PC-3 (cell line): ENCODE results near the gene KIF2B. TPM values are rescaled to one million over a fixed set of nuclear protein-coding genes. Genes with fewer than 3 reads are reported as not detected.

ENCODE experiments used
- ATAC-seq: fragments of 200-7000 bp; cut with Tn5 transposase; 2 replicates; pipeline ENCODE4 v1.9.1; 2020; ENCODE audit warnings: mild to moderate bottlenecking, moderate library complexity
- BruUV-seq: library from RNA; stranded (reverse); fragments of 400-500 nt; replicated peaks from 2 replicates; lab custom pipeline; 2021; lab: Mats Ljungman, UMichigan
- CTCF ChIA-PET: fragments of 300-600 bp; sonication (Branson Sonifier 250); formaldehyde crosslinking; loops from one replicate; lab custom pipeline; 2022; ENCODE audit warnings: antibody characterized with exemption; lab: Charles Lee
- POLR2A ChIA-PET: fragments of 300-600 bp; sonication (Branson Sonifier 250); formaldehyde crosslinking; loops from one replicate; lab custom pipeline; 2022; ENCODE audit warnings: antibody characterized with exemption; ENCODE audit not compliant: unreplicated experiment; lab: Charles Lee
- DNase-seq: peaks from one replicate; pipeline ENCODE4 v3.0.0-alpha.2; 2015
- H2AFZ ChIP-seq: fragments of 300-600 bp; sonication (generic); 2 replicates; pipeline ENCODE4 v1.6.0; 2016; ENCODE audit warnings: antibody characterized with exemption, low read length
- H3F3A ChIP-seq: fragments of 300-600 bp; sonication (generic); one replicate; pipeline ENCODE4 v1.6.0; 2017; ENCODE audit warnings: antibody characterized with exemption, low read length, control low read depth, mild to moderate bottlenecking; ENCODE audit not compliant: unreplicated experiment
- H3K27ac ChIP-seq: fragments of 300-600 bp; sonication (generic); 2 replicates; pipeline ENCODE4 v1.5.1; 2016; ENCODE audit warnings: mild to moderate bottlenecking, low read length
- H3K27me3 ChIP-seq: fragments of 300-600 bp; sonication (generic); 2 replicates; pipeline ENCODE4 v1.6.1; 2016; ENCODE audit warnings: low read length, mixed read lengths
- H3K36me3 ChIP-seq: fragments of 300-600 bp; sonication (generic); 2 replicates; pipeline ENCODE4 v1.6.1; 2016; ENCODE audit warnings: low read depth, mixed run types, low read length, mixed read lengths
- H3K4me1 ChIP-seq: fragments of 300-600 bp; sonication (generic); 2 replicates; pipeline ENCODE4 v1.5.1; 2016; ENCODE audit warnings: low read length; ENCODE audit not compliant: insufficient read depth
- H3K4me2 ChIP-seq: fragments of 300-600 bp; sonication (generic); 2 replicates; pipeline ENCODE4 v1.6.0; 2016; ENCODE audit warnings: low read length
- H3K4me3 ChIP-seq: fragments of 300-600 bp; sonication (generic); 2 replicates; pipeline ENCODE4 v1.5.1; 2016; ENCODE audit warnings: mild to moderate bottlenecking, low read length, mixed read lengths
- H3K79me2 ChIP-seq: fragments of 300-600 bp; sonication (generic); 2 replicates; pipeline ENCODE4 v1.6.1; 2017; ENCODE audit warnings: low read length, mixed read lengths
- H3K9ac ChIP-seq: fragments of 300-600 bp; sonication (generic); 2 replicates; pipeline ENCODE4 v1.6.0; 2016; ENCODE audit warnings: mild to moderate bottlenecking, low read length
- H3K9me2 ChIP-seq: fragments of 300-600 bp; sonication (generic); replicated peaks from 2 replicates; pipeline ENCODE4 v1.6.1; 2016; ENCODE audit warnings: mixed run types, low read length, mixed read lengths
- H3K9me3 ChIP-seq: fragments of 300-600 bp; sonication (generic); 2 replicates; pipeline ENCODE4 v1.6.1; 2016; ENCODE audit warnings: low read length, mixed read lengths
- H4K20me1 ChIP-seq: fragments of 300-600 bp; sonication (generic); 2 replicates; pipeline ENCODE4 v1.6.1; 2016; ENCODE audit warnings: low read length, mixed read lengths
- EZH2 ChIP-seq: fragments of 300-600 bp; sonication (generic); IDR thresholded peaks from one replicate; pipeline ENCODE4 v1.6.1; 2017; ENCODE audit warnings: antibody characterized with exemption, mild to moderate bottlenecking, low read length; ENCODE audit not compliant: unreplicated experiment
- EZH2phosphoT487 ChIP-seq: fragments of 300-600 bp; sonication (generic); IDR thresholded peaks from 2 replicates; pipeline ENCODE4 v1.6.1; 2018; ENCODE audit warnings: mild to moderate bottlenecking, antibody characterized with exemption, low read length, borderline replicate concordance
- intact Hi-C: fragments of 100-400 bp; cut with micrococcal nuclease; formaldehyde crosslinking; loops from 2 replicates; pipeline ENCODE4 v1.9.0; 2023
- total RNA-seq: library from RNA; depleted of rRNA; stranded (reverse); fragments of >200 nt; gene quantifications from 2 replicates; pipeline ENCODE4 v1.2.3, GENCODE V29; 2014
- TF ChIP-seq, protein P1 (sequence below): fragments of 300-600 bp; sonication (generic); conservative IDR thresholded peaks from 2 replicates; pipeline ENCODE4 v1.5.1; 2017; ENCODE audit warnings: antibody characterized with exemption, low read depth, mild to moderate bottlenecking, low read length

KIF2B gene
- total RNA-seq, 1 experiment from 2014 or later, result not detected

DNA sequence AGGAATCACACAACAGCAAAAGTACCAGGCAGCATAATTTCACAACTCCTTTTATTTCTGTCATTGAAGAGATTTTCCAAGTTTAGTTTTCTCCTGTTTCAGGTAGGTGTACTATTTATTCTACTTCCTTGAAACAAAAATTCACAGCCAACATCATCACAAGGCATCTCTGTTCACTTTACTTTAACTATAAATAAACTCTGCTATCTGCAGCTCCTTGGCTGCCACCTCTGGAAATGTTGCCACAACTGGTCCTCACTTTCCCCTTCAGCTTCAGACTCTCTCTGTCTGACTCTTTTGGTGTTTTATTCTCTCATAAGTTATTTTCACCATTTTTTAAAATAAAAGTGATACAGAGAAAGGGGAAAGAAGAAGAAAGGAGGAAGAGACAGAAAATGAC, 27.9 kb upstream of the KIF2B start:
- no peaks in the 10 kb centered on the region for H3F3A ChIP-seq
- TF ChIP-seq EZH2 (no peak), EZH2phosphoT487 (no peak)
- TF ChIP-seq, protein P1, sequence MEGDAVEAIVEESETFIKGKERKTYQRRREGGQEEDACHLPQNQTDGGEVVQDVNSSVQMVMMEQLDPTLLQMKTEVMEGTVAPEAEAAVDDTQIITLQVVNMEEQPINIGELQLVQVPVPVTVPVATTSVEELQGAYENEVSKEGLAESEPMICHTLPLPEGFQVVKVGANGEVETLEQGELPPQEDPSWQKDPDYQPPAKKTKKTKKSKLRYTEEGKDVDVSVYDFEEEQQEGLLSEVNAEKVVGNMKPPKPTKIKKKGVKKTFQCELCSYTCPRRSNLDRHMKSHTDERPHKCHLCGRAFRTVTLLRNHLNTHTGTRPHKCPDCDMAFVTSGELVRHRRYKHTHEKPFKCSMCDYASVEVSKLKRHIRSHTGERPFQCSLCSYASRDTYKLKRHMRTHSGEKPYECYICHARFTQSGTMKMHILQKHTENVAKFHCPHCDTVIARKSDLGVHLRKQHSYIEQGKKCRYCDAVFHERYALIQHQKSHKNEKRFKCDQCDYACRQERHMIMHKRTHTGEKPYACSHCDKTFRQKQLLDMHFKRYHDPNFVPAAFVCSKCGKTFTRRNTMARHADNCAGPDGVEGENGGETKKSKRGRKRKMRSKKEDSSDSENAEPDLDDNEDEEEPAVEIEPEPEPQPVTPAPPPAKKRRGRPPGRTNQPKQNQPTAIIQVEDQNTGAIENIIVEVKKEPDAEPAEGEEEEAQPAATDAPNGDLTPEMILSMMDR, result no peak
- ATAC-seq (no peak), DNase-seq (no peak)
- no peaks in the 10 kb centered on the region for H3K9me2 ChIP-seq
- H3K4me2 ChIP-seq, result no peak overlapping the region
- ChIA-PET POLR2A (interaction anchor here (0.9 kb wide), 1 partner anchor 1352 kb away, joined by 6 read pairs; no protein-coding TSS in a partner anchor), CTCF (no interaction called here)
- H4K20me1 ChIP-seq, result no peaks in the 10 kb centered on the region
- peaks cover 34% of the 10 kb centered on the region for H3K9me3 ChIP-seq
- H3K27me3 ChIP-seq, result no peaks in the 10 kb centered on the region
- no peak overlapping the region for H3K27ac ChIP-seq
- BruUV-seq, result no TSS peak
- no peaks in the 10 kb centered on the region for H3K4me1 ChIP-seq
- no peak overlapping the region for H2AFZ ChIP-seq
- no peaks in the 10 kb centered on the region for H3K36me3 ChIP-seq
- no peak overlapping the region for H3K4me3 ChIP-seq
- H3K79me2 ChIP-seq, result no peaks in the 10 kb centered on the region
- no peak overlapping the region for H3K9ac ChIP-seq
- intact Hi-C loops, result no loop called here

- Histone ChIP-seq H3K4me2 (no peak overlapping the region), H2AFZ (no peak overlapping the region), H3K27ac (no peak overlapping the region), H3K36me3 (no peaks in the 10 kb centered on the region), H3K79me2 (no peaks in the 10 kb centered on the region), H4K20me1 (no peaks in the 10 kb centered on the region), H3K4me1 (no peaks in the 10 kb centered on the region), H3K9ac (no peak overlapping the region), H3K27me3 (no peaks in the 10 kb centered on the region), H3K4me3 (no peak overlapping the region), H3K9me3 (peaks cover 29% of the 10 kb centered on the region), H3F3A (no peaks in the 10 kb centered on the region), H3K9me2 (no peaks in the 10 kb centered on the region)
- BruUV-seq, result no TSS peak
- POLR2A ChIA-PET, result no interaction called here
- TF ChIP-seq, protein P1, result no peak
- TF ChIP-seq EZH2phosphoT487 (no peak), EZH2 (no peak)
- DNase-seq, result no peak
- intact Hi-C loops, result no loop called here
- ATAC-seq, result no peak
- CTCF ChIA-PET, result no interaction called here
Observed at GRCh38 chr17:53796642-53797041, 26.1 kb upstream of the KIF2B start.

GRCh38 chr17:53797501-53797900, 25.2 kb upstream of the KIF2B start:
- BruUV-seq, result no TSS peak
- ChIA-PET POLR2A (no interaction called here), CTCF (no interaction called here)

More at GRCh38 chr17:53797501-53797900, 25.2 kb upstream of the KIF2B start:
- ATAC-seq (no peak), DNase-seq (no peak)
- Histone ChIP-seq H2AFZ (no peak overlapping the region), H3K9ac (no peak overlapping the region), H3K4me3 (no peak overlapping the region), H3K27ac (no peak overlapping the region), H3K4me1 (no peaks in the 10 kb centered on the region), H3K9me3 (peaks cover 29% of the 10 kb centered on the region), H3K4me2 (no peak overlapping the region), H3K79me2 (no peaks in the 10 kb centered on the region), H3K9me2 (no peaks in the 10 kb centered on the region), H3K27me3 (no peaks in the 10 kb centered on the region), H3K36me3 (no peaks in the 10 kb centered on the region), H3F3A (no peaks in the 10 kb centered on the region), H4K20me1 (no peaks in the 10 kb centered on the region)
- intact Hi-C loops, result no loop called here
- TF ChIP-seq, protein P1, result no peak
- TF ChIP-seq EZH2phosphoT487 (no peak), EZH2 (no peak)
